BE2C (cell line): ENCODE results near the gene SV2C.
"Not testable (repeated sequence)": the region's sequence is repeated elsewhere in the genome, so short reads cannot be mapped to it uniquely, and the experiment has no call there.

Experiments
- DNase-seq: peaks from one replicate; pipeline ENCODE4 v3.0.0-alpha.2; 2020
- H3K27me3 ChIP-seq: fragments of 250-450 bp; sonication (Bioruptor Pico); 2 replicates; pipeline ENCODE4 v1.5.1; 2020; ENCODE audit warnings: mild to moderate bottlenecking
- H3K36me3 ChIP-seq: fragments of 250-450 bp; sonication (Bioruptor Pico); 2 replicates; pipeline ENCODE4 v1.5.1; 2020; ENCODE audit warnings: mild to moderate bottlenecking
- H3K4me1 ChIP-seq: fragments of 250-450 bp; sonication (Bioruptor Pico); 2 replicates; pipeline ENCODE4 v1.5.1; 2020
- H3K4me3 ChIP-seq: 2 replicates; pipeline ENCODE4 v1.5.1; 2011; ENCODE audit warnings: low read depth, low read length
- H3K9me3 ChIP-seq: fragments of 250-450 bp; sonication (Bioruptor Pico); 2 replicates; pipeline ENCODE4 v1.5.1; 2020
- TF ChIP-seq, protein P1 (sequence below): IDR thresholded peaks from 2 replicates; pipeline ENCODE4 v1.5.1; 2012; ENCODE audit warnings: mild to moderate bottlenecking, low read depth, low read length

SV2C gene

GRCh38 chr5:76334574-76334973 is 251.4 kb downstream of the SV2C start:
- Histone ChIP-seq H3K9me3 (no peaks in the 10 kb centered on the region), H3K4me1 (no peaks in the 10 kb centered on the region), H3K36me3 (no peaks in the 10 kb centered on the region), H3K4me3 (no peak overlapping the region), H3K27me3 (no peaks in the 10 kb centered on the region)
- TF ChIP-seq, protein P1, sequence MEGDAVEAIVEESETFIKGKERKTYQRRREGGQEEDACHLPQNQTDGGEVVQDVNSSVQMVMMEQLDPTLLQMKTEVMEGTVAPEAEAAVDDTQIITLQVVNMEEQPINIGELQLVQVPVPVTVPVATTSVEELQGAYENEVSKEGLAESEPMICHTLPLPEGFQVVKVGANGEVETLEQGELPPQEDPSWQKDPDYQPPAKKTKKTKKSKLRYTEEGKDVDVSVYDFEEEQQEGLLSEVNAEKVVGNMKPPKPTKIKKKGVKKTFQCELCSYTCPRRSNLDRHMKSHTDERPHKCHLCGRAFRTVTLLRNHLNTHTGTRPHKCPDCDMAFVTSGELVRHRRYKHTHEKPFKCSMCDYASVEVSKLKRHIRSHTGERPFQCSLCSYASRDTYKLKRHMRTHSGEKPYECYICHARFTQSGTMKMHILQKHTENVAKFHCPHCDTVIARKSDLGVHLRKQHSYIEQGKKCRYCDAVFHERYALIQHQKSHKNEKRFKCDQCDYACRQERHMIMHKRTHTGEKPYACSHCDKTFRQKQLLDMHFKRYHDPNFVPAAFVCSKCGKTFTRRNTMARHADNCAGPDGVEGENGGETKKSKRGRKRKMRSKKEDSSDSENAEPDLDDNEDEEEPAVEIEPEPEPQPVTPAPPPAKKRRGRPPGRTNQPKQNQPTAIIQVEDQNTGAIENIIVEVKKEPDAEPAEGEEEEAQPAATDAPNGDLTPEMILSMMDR: no peak
- no peak for DNase-seq

DNA sequence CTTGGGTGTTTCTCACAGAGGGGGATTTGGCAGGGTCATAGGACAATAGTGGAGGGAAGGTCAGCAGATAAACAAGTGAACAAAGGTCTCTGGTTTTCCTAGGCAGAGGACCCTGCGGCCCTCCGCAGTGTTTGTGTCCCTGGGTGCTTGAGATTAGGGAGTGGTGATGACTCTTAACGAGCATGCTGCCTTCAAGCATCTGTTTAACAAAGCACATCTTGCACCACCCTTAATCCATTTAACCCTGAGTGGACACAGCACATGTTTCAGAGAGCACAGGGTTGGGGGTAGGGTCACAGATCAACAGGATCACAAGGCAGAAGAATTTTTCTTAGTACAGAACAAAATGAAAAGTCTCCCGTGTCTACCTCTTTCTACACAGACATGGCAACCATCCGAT is 252.3 kb downstream of the SV2C start:
- H3K9me3 ChIP-seq: not testable (repeated sequence)

GRCh38 chr5:76336253-76336809 is 253.1 kb downstream of the SV2C start:
- H3K4me1 ChIP-seq, H3K27me3 ChIP-seq, H3K36me3 ChIP-seq, DNase-seq, H3K4me3 ChIP-seq, H3K9me3 ChIP-seq: not testable (repeated sequence)

More for the DNA sequence above, 252.3 kb downstream of the SV2C start:
- H3K27me3 ChIP-seq, H3K4me1 ChIP-seq, H3K4me3 ChIP-seq, H3K36me3 ChIP-seq, DNase-seq: not testable (repeated sequence)

DNA sequence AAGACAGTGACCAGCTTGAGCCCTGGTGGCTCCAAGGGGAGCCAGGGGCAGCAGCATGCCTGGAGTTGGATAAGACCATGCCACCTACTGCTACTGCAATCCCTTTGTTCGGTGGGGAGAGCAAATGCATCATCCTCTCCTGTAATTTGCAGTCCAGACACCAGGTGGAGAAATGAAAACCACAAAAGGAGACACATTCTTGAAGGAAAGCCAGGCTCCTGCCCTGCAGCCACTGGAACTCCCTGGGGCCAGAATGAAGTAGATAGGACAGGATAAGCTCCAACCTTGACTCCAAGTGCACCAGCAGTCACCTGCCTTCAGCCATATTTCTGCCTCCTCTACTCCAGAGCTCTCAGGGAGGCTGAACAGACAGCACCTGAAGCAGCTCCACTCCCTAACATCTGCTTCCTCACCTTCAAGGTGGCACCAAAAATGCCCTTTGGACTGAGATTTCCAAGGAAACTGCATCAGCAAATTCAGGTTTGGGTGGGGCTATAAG is 254.8 kb downstream of the SV2C start:
- Histone ChIP-seq H3K27me3 (no peaks in the 10 kb centered on the region), H3K4me1 (no peaks in the 10 kb centered on the region), H3K4me3 (no peak overlapping the region), H3K36me3 (no peaks in the 10 kb centered on the region), H3K9me3 (no peaks in the 10 kb centered on the region)
- TF ChIP-seq, protein P1: peak; percentile 21; the same call in 1 of the 2 replicates
- DNase-seq: peak; percentile 9

- TF ChIP-seq, protein P1: no peak
- Histone ChIP-seq H3K9me3 (no peaks in the 10 kb centered on the region), H3K4me3 (no peak overlapping the region), H3K36me3 (no peaks in the 10 kb centered on the region), H3K4me1 (no peaks in the 10 kb centered on the region), H3K27me3 (no peaks in the 10 kb centered on the region; the same call in 1 of the 2 replicates)
- no peak for DNase-seq
Observed at GRCh38 chr5:76339919-76340318, 256.7 kb downstream of the SV2C start.

- no peaks in the 10 kb centered on the region for H3K36me3 ChIP-seq
- TF ChIP-seq, protein P1: no peak
- H3K27me3 ChIP-seq: no peaks in the 10 kb centered on the region; the same call in 1 of the 2 replicates
- no peaks in the 10 kb centered on the region for H3K4me1 ChIP-seq
- DNase-seq: no peak
- no peaks in the 10 kb centered on the region for H3K9me3 ChIP-seq
- no peak overlapping the region for H3K4me3 ChIP-seq
Observed at GRCh38 chr5:76341651-76342334, 258.6 kb downstream of the SV2C start.

GRCh38 chr5:76342474-76342873 is 259.3 kb downstream of the SV2C start:
- H3K36me3 ChIP-seq: no peaks in the 10 kb centered on the region
- no peak overlapping the region for H3K4me3 ChIP-seq
- no peak for DNase-seq
- H3K27me3 ChIP-seq: no peaks in the 10 kb centered on the region; the same call in 1 of the 2 replicates
- TF ChIP-seq, protein P1: no peak
- H3K4me1 ChIP-seq: no peaks in the 10 kb centered on the region
- no peaks in the 10 kb centered on the region for H3K9me3 ChIP-seq
